Kidney capillary endothelial cell (primary cell): ENCODE data around the gene PCP4.
"Not testable (repeated sequence)": the region's sequence is repeated elsewhere in the genome, so short reads cannot be mapped to it uniquely, and the experiment has no call there.

Experiments
- DNase-seq: peaks from one replicate; pipeline ENCODE4 v3.0.0-alpha.2; 2018; ENCODE audit warnings: low spot score

Gene PCP4

DNA sequence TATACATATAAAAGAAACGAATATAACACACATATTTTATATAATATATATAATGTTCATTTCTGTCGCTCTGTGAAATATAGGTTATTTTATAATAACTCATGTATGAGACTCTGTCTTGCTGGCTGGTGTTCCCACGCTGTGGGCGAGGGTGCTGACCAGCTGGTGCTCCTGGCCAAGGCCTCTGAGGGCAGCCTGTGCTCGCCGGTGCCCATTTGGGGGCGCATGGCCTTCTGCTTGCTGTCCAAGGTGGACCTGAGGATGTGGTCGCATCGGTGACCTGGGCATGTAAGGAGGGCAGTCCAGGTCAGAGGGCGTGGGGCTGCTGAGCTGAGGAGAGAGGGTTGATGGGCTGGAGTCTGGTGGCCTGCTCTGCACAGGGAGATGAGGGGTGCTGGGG is 1.1 kb upstream of the PCP4 start:
- no peak for DNase-seq

DNA sequence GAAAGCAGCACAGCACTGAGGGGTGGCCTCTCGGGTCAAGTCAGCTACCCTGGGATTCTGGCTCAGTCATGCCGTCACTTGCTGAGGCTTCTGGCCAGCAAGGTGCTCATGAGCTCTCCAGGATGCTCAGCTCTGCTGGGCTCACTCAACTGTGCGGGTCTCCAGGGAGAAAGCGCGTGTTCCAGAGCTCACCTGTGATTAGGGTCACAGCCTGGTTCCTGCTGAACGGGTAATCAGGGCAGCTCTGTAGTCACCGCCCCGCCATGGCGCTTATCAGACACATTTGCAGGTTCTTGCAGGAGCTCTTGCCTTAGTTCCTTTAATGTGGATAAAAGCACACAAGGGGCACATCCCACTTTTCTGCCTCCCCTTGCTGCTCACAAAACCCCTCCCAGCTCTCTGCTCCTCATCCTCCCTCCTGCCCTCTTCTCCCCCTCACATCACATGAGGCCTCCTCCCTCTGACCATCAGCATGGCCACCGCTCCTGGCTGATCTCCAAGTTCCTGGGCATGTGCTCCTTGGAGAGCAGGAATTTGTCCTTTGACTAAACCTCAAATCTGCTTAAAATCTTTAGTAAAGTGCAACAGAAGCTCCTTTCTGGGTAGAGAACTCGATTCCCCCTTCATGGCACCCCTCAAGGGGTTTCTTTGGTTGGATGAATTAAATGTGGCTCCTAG is 2.0 kb downstream of the PCP4 start:
- DNase-seq: no peak

GRCh38 chr21:39873687-39874086 is 6.4 kb downstream of the PCP4 start:
- no peak for DNase-seq

- DNase-seq: no peak
These were observed 7.0 kb downstream of the PCP4 start for GRCh38 chr21:39874206-39874605.

GRCh38 chr21:39874759-39875158 is 7.5 kb downstream of the PCP4 start:
- no peak for DNase-seq

GRCh38 chr21:39881661-39882060 is 14.4 kb downstream of the PCP4 start:
- DNase-seq: no peak

DNA sequence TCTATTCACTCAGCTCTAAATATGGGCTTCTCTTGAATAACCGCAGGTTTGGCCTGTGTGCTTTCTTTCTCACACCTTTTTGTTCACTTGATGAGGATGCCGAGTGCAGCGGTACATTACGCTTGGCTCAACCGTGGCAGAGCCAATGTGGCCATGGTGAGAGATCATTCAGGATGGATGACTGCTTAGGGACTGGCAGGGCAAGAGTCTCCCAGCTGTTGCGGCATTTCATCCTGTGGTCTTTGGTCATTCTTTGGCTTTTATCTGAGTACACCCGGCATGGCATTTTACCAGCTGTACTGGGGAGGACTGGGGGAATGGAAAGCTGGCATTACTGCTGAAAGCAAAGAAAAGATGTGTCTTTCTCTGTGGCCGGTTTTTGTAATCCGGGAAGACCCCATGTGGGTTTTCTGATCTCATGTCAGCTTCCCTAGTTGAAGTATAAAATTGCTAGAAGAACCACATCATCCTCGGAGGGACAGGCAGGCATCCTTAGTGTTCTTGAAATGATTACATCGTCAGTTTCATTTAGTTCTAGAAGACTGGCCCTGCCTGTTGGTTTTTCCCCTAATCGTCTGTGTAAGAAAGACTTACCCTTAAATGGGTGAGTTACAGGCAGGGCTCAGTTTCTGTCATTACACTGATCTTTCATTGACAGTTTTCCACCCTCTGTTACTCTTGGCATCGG is 15.1 kb downstream of the PCP4 start:
- DNase-seq: no peak

GRCh38 chr21:39882839-39883195 is 15.6 kb downstream of the PCP4 start:
- DNase-seq: no peak

- DNase-seq: no peak
These were observed 18.0 kb downstream of the PCP4 start for GRCh38 chr21:39885119-39885848.

DNA sequence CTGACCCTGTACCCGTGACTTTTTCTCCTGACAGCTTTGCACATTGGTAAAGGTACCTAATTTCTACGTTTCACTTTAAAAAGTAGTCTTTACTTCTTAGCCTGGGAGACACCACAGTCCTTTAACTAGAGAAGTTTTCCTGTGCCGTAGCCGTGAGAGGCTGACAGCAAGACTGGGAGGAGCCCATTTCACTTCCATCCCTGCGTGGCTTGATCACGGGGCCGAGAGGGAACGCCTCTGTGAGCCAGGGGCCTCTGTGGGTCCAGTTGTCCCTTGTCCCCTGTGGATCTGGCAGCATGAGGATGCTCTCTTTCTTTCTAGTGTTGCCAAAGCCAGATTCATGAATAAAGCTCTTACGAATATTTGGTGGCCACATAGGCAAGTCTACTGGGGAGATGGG is 21.6 kb downstream of the PCP4 start:
- no peak for DNase-seq

- DNase-seq: no peak
These were observed 23.9 kb downstream of the PCP4 start for GRCh38 chr21:39891111-39891510.

GRCh38 chr21:39891863-39892262 is 24.6 kb downstream of the PCP4 start:
- DNase-seq: not testable (repeated sequence)

GRCh38 chr21:39900491-39900890 is 33.3 kb downstream of the PCP4 start:
- no peak for DNase-seq

GRCh38 chr21:39900911-39901310 is 33.7 kb downstream of the PCP4 start:
- DNase-seq: no peak

- no peak for DNase-seq
These were observed 35.7 kb downstream of the PCP4 start for GRCh38 chr21:39902986-39903385.

DNA sequence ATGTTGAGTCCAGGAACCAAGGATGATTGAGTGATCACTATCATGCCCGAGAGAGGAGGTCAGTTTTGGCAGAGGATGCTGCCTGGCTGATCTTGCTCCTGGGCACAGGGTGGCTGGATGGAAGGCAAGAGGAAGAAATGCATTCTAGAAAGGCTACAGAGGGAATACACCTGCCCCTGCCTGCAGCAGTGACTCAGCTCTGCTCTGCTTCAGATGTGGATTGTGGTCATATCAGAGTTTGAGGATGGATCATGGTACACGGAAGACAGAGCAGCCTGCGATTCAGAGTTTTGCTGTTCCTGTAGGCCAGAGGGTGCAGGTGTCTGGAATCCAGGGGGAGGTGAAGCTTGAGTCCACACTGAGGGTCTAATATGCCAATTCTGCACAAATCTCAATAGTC is 37.2 kb downstream of the PCP4 start:
- no peak for DNase-seq

GRCh38 chr21:39908265-39908923 is 41.2 kb downstream of the PCP4 start:
- no peak for DNase-seq

DNA sequence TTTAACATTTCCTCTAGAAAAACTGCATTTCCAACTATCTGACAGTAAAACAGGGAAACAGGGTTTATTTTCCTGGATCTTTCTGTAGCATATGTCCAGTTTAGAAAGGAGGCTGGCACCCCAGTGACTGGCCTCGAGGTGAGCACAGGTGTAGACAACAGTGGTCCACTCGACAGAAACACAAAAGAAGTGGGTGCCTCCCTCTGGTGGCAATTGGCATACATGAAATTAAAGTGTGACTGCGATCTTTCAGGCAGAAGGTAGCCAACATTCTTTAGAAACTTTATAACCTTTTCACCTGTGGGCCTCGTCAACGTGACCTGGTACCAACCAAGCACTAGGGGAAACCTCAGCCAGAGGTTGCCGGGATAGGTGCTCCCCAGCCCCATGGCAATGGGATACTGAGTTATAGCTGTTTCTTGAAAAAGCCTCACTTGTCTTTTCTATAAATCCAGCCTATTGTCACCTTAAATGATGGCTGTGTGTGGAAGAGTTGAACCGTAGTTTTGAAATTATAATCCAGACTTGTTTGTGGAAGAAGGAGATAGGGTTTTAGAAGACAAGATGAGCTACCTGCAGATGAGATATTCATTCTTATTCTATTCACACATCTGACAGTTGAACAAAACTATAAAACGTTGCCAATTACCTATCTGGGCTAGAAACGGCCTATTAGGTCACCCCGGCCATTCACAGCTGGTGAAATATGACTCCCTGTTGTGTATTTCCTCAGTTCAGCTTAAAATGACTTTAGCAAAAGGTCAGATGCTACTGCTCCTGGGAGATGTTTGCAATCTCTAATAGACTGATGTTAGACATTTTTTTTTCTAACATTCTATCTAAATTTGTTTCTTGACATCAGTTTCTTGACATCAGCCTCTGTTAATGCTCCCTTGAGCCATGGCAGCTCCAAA is 44.3 kb downstream of the PCP4 start:
- no peak for DNase-seq

- DNase-seq: no peak
These were observed 46.6 kb downstream of the PCP4 start for GRCh38 chr21:39913706-39914305.

GRCh38 chr21:39915881-39916280 is 48.6 kb downstream of the PCP4 start:
- DNase-seq: no peak

- no peak for DNase-seq
These were observed 51.3 kb downstream of the PCP4 start for GRCh38 chr21:39918558-39918957.
